MCF 10A (cell line): ENCODE measurements around the gene STAB1. TPM values are rescaled to one million over a fixed set of nuclear protein-coding genes. Genes with fewer than 3 reads are reported as not detected.

Source experiments
- BruUV-seq: library from RNA; stranded (reverse); fragments of 400-500 nt; replicated peaks from 2 replicates; lab custom pipeline; 2021; lab: Mats Ljungman, UMichigan
- CTCF ChIA-PET: fragments of 300-600 bp; sonication (Branson Sonifier 250); formaldehyde crosslinking; extraction: SDS; loops from one replicate; lab custom pipeline; 2021; ENCODE audit warnings: antibody characterized with exemption, inconsistent platforms; lab: Yijun Ruan, JAX
- POLR2A ChIA-PET: fragments of 300-600, 350-650 bp; sonication (Branson Sonifier 250); formaldehyde crosslinking; extraction: SDS; loops from one replicate; lab custom pipeline; 2020; ENCODE audit warnings: antibody characterized with exemption, inconsistent platforms; lab: Yijun Ruan, JAX
- DNase-seq: peaks from one replicate; pipeline ENCODE4 v3.0.0-alpha.2; 2018; ENCODE audit not compliant: unreplicated experiment
- H3K27ac Mint-ChIP-seq: one replicate; pipeline ENCODE4 v1.8.0; 2022; ENCODE audit warnings: mild to moderate bottlenecking, low read depth, mixed read lengths; ENCODE audit not compliant: unreplicated experiment
- H3K27me3 Mint-ChIP-seq: one replicate; pipeline ENCODE4 v1.8.0; 2022; ENCODE audit warnings: mixed read lengths; ENCODE audit not compliant: insufficient read depth, unreplicated experiment
- H3K36me3 Mint-ChIP-seq: one replicate; pipeline ENCODE4 v1.8.0; 2022; ENCODE audit warnings: mild to moderate bottlenecking, moderate library complexity, mixed read lengths; ENCODE audit not compliant: insufficient read depth, unreplicated experiment
- H3K4me1 Mint-ChIP-seq: one replicate; pipeline ENCODE4 v1.8.0; 2022; ENCODE audit warnings: mixed read lengths; ENCODE audit not compliant: insufficient read depth, unreplicated experiment
- H3K4me3 Mint-ChIP-seq: one replicate; pipeline ENCODE4 v1.8.0; 2022; ENCODE audit warnings: mild to moderate bottlenecking, moderate library complexity, mixed read lengths; ENCODE audit not compliant: unreplicated experiment
- H3K9me3 Mint-ChIP-seq: one replicate; pipeline ENCODE4 v1.8.0; 2022; ENCODE audit warnings: mixed read lengths; ENCODE audit not compliant: unreplicated experiment
- CTCF ChIP-seq: fragments of 200-600 bp; IDR thresholded peaks from one replicate; pipeline ENCODE4 v1.8.0; 2022; ENCODE audit warnings: antibody characterized with exemption, mild to moderate bottlenecking; ENCODE audit not compliant: unreplicated experiment
- intact Hi-C: fragments of 100-400 bp; cut with micrococcal nuclease; formaldehyde crosslinking; loops from 2 replicates; pipeline ENCODE4 v1.14.1; 2022
- total RNA-seq: library from RNA; stranded (reverse); gene quantifications from 2 replicates; pipeline ENCODE4 v1.2.3, GENCODE V29; 2022

The STAB1 gene
- total RNA-seq, 1 experiment from 2014 or later = not detected

- no peak for DNase-seq
- Mint-ChIP-seq H3K4me3 (no peak overlapping the region), H3K27me3 (no peaks in the 10 kb centered on the region), H3K27ac (no peak overlapping the region), H3K4me1 (no peaks in the 10 kb centered on the region), H3K9me3 (no peaks in the 10 kb centered on the region), H3K36me3 (peaks cover 63% of the 10 kb centered on the region)
- CTCF ChIA-PET = no interaction called here
- BruUV-seq = no TSS peak
- POLR2A ChIA-PET = no interaction called here
- intact Hi-C loops = no loop called here
- no peak for TF ChIP-seq CTCF
These were observed 62.1 kb downstream of the STAB1 start for GRCh38 chr3:52557011-52557960.

- CTCF ChIA-PET = no interaction called here
- Mint-ChIP-seq H3K27me3 (no peaks in the 10 kb centered on the region), H3K27ac (no peak overlapping the region), H3K4me1 (no peaks in the 10 kb centered on the region), H3K9me3 (no peaks in the 10 kb centered on the region), H3K36me3 (peaks cover 71% of the 10 kb centered on the region), H3K4me3 (no peak overlapping the region)
- POLR2A ChIA-PET = interaction anchor here (0.6 kb wide), 1 partner anchor 22 kb away, joined by 4 read pairs; the partner anchor contains the start of gene UQCC5
- intact Hi-C loops = no loop called here
- no peak for DNase-seq
- TF ChIP-seq CTCF = no peak
- BruUV-seq = no TSS peak
These were observed 63.3 kb downstream of the STAB1 start for GRCh38 chr3:52558436-52558835.

- CTCF ChIA-PET = no interaction called here
- Mint-ChIP-seq H3K4me3 (no peak overlapping the region), H3K36me3 (peaks cover 77% of the 10 kb centered on the region)
These were observed 66.0 kb downstream of the STAB1 start for GRCh38 chr3:52561028-52561747.

More at GRCh38 chr3:52561028-52561747, 66.0 kb downstream of the STAB1 start:
- no peaks in the 10 kb centered on the region for H3K27me3 Mint-ChIP-seq
- H3K4me1 Mint-ChIP-seq = no peaks in the 10 kb centered on the region
- no peak overlapping the region for H3K27ac Mint-ChIP-seq
- no TSS peak for BruUV-seq
- no peaks in the 10 kb centered on the region for H3K9me3 Mint-ChIP-seq
- DNase-seq = no peak
- no peak for TF ChIP-seq CTCF
- intact Hi-C loops = loop anchor here (10.0 kb wide), 1 partner anchor 74 kb away; no protein-coding TSS in a partner anchor
- POLR2A ChIA-PET = interaction anchor here (0.8 kb wide), 1 partner anchor 35 kb away, joined by 4 read pairs; no protein-coding TSS in a partner anchor
